Gastroesophageal sphincter (tissue), 4 donors: ENCODE data around the gene PELI1. TPM values are rescaled to one million over a fixed set of nuclear protein-coding genes. Genes with fewer than 3 reads are reported as not detected.

Experiments
- ATAC-seq: fragments of 150-250 bp; one replicate; pipeline ENCODE4 v1.9.1; 2016; ENCODE audit warnings: mild to moderate bottlenecking, moderate library complexity
- H3K27ac ChIP-seq, 4 donors: fragments of 200-600 bp; sonication (generic) in 3 of 4; 1 replicate in 3 of 4; 2 replicates in 1 of 4; pipeline ENCODE4 v1.5.1; 2016 to 2019
- H3K27me3 ChIP-seq: fragments of 200-600 bp; sonication (generic); one replicate; pipeline ENCODE4 v1.5.1; 2019
- H3K36me3 ChIP-seq, 2 donors: fragments of 200-600 bp; sonication (generic); one replicate each; pipeline ENCODE4 v1.5.1; 2019; ENCODE audit warnings: control low read depth in 1 of 2
- H3K4me1 ChIP-seq, 3 donors: fragments of 200-600 bp; sonication (generic); 1 replicate in 2 of 3; 2 replicates in 1 of 3; pipeline ENCODE4 v1.5.1; 2016 to 2019; ENCODE audit warnings: control low read depth in 2 of 3
- H3K4me3 ChIP-seq, 2 donors: fragments of 200-600 bp; sonication (generic); one replicate each; pipeline ENCODE4 v1.5.1; 2019; ENCODE audit warnings: mild to moderate bottlenecking in 1 of 2, moderate library complexity in 1 of 2
- H3K9me3 ChIP-seq, 3 donors: fragments of 200-600 bp; sonication (generic); one replicate each; pipeline ENCODE4 v1.5.1; 2017 to 2019; ENCODE audit warnings: control low read depth in 2 of 3
- EP300 ChIP-seq: sonication (generic); formaldehyde crosslinking; IDR thresholded peaks from one replicate; pipeline ENCODE4 v1.6.1; 2017; ENCODE audit warnings: antibody characterized with exemption, mild to moderate bottlenecking
- POLR2A ChIP-seq, 2 donors: fragments of 450-650 bp; IDR thresholded peaks; one replicate each; pipeline ENCODE4 v1.6.1; 2017; ENCODE audit warnings: antibody characterized with exemption in 2 of 2, mild to moderate bottlenecking in 2 of 2, moderate library complexity in 1 of 2
- POLR2AphosphoS5 ChIP-seq: sonication (generic); formaldehyde crosslinking; IDR thresholded peaks from one replicate; pipeline ENCODE4 v1.6.1; 2017; ENCODE audit warnings: antibody characterized with exemption
- WGBS, 2 donors: methylation state at CpG; one replicate each; pipeline ENCODE4 v1.1.5; 2018; ENCODE audit warnings: low coverage in 1 of 2; 5-methylcytosine and 5-hydroxymethylcytosine counted together
- total RNA-seq, 4 donors: library from RNA; depleted of rRNA; stranded (reverse); fragments of >200 nt; gene quantifications; one replicate each; pipeline ENCODE4 v1.1.0, GENCODE V29; 2016
- TF ChIP-seq, protein P1 (sequence below), 4 experiments: fragments of 200-600 bp in 2 of 4; fragments of 450-650 bp in 2 of 4; sonication (generic) in 1 of 4; IDR thresholded peaks; one replicate each; pipeline ENCODE4 v1.5.1; 2017 to 2019; ENCODE audit warnings: antibody characterized with exemption in 4 of 4, mild to moderate bottlenecking in 2 of 4, moderate library complexity in 2 of 4

PELI1 gene
- total RNA-seq, 4 donors from 2014 or later: 13.1 to 22.4 (median 20.5) TPM

DNA sequence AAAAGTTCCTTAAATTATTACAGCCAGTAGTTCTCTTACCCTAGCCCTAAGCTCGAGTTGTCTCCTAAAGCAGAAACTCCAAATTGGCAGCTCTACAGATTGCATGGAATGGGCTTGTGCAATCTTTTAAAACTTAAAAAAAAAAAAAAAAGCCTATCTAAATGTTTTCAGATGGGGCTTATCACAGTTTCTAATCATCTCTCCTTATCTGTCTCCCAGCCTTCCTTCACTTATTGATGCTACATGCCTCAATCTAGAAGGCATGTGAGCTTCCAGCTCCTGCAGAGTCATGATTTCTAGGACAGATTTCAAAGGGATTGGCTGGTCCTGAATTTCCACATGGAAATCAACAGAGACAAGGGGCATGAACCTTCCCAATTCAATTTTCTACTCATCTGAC lies 33.1 kb upstream of the PELI1 start:
- Histone ChIP-seq H3K9me3 (no peaks in the 10 kb centered on the region), H3K27ac (no peak overlapping the region), H3K4me1 (peaks cover 0 to 4% (median 0%) of the 10 kb centered on the region in 3 donors), H3K36me3 (no peaks in the 10 kb centered on the region), H3K4me3 (no peak overlapping the region), H3K27me3 (no peaks in the 10 kb centered on the region)
- 33 to 55% methylated on average over 1 of the region's 1 CpG for WGBS, 2 donors
- peak; percentile 62 for ATAC-seq
- TF ChIP-seq POLR2AphosphoS5 (no peak), EP300 (no peak), POLR2A (IDR thresholded peaks at IDR 0.05) (no peak)
- TF ChIP-seq, protein P1, sequence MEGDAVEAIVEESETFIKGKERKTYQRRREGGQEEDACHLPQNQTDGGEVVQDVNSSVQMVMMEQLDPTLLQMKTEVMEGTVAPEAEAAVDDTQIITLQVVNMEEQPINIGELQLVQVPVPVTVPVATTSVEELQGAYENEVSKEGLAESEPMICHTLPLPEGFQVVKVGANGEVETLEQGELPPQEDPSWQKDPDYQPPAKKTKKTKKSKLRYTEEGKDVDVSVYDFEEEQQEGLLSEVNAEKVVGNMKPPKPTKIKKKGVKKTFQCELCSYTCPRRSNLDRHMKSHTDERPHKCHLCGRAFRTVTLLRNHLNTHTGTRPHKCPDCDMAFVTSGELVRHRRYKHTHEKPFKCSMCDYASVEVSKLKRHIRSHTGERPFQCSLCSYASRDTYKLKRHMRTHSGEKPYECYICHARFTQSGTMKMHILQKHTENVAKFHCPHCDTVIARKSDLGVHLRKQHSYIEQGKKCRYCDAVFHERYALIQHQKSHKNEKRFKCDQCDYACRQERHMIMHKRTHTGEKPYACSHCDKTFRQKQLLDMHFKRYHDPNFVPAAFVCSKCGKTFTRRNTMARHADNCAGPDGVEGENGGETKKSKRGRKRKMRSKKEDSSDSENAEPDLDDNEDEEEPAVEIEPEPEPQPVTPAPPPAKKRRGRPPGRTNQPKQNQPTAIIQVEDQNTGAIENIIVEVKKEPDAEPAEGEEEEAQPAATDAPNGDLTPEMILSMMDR (IDR thresholded peaks at IDR 0.05): no peak

DNA sequence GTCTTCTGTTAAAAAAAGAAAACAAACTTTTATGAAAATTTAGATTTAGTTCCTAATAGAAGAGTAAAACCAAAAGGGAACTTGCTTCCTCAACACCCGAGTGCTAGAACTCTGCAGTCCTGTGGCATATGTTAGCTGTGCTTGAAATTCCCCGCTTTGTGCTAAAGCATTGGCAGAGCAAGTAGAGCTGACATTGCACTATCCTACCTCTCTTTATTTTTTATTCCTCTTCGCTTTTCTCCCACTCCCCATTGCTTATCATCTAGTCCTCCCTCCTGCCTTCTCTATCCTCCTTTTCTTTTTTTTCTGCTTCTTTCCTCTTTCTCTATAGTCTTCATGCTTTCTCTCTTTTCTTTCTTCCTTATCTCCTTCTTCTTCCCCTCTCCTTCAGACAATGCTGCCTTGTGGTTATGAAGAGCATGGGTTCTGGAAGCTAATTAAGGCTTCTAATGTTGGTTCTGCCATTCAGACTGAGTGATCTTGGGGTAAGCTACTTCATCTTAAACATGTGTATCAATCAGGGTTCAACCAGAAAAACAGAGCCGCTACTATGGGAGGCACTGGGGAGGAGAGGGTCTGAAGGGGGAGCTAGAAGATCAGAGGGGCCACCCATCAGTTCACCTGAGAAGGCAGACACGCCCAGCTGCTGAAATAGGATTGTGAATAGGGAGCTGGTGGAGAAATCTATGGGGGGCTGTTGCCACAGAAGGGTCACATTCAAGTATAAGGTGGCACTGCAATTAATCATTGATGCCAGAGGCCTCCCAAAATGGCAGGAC lies 31.4 kb upstream of the PELI1 start:
- no peak for TF ChIP-seq POLR2A (IDR thresholded peaks at IDR 0.05)
- no peak for TF ChIP-seq EP300
- no peak for TF ChIP-seq POLR2AphosphoS5
- TF ChIP-seq, protein P1 (IDR thresholded peaks at IDR 0.05): no peak
- H3K27ac ChIP-seq: no peak overlapping the region
- no peak overlapping the region for H3K4me3 ChIP-seq
- H3K27me3 ChIP-seq: no peaks in the 10 kb centered on the region
- WGBS, 2 donors: 87 to 94% methylated on average over 4 to 5 of the region's 5 CpGs
- H3K36me3 ChIP-seq: no peaks in the 10 kb centered on the region
- H3K4me1 ChIP-seq: peaks cover 0 to 4% (median 0%) of the 10 kb centered on the region in 3 donors
- no peaks in the 10 kb centered on the region for H3K9me3 ChIP-seq
- ATAC-seq: no peak

- Histone ChIP-seq H3K9me3 (no peaks in the 10 kb centered on the region), H3K4me1 (peaks cover 0 to 4% (median 0%) of the 10 kb centered on the region in 3 donors), H3K4me3 (no peak overlapping the region), H3K27ac (no peak overlapping the region), H3K36me3 (no peaks in the 10 kb centered on the region), H3K27me3 (no peaks in the 10 kb centered on the region)
- ATAC-seq: no peak
- WGBS, 2 donors: 73 to 94% methylated on average over 3 to 5 of the region's 5 CpGs
- no peak for TF ChIP-seq POLR2AphosphoS5
- TF ChIP-seq POLR2A (IDR thresholded peaks at IDR 0.05): no peak
- TF ChIP-seq, protein P1 (IDR thresholded peaks at IDR 0.05): no peak
- no peak for TF ChIP-seq EP300
Measured at GRCh38 chr2:64173156-64174135, 29.2 kb upstream of the PELI1 start.

DNA sequence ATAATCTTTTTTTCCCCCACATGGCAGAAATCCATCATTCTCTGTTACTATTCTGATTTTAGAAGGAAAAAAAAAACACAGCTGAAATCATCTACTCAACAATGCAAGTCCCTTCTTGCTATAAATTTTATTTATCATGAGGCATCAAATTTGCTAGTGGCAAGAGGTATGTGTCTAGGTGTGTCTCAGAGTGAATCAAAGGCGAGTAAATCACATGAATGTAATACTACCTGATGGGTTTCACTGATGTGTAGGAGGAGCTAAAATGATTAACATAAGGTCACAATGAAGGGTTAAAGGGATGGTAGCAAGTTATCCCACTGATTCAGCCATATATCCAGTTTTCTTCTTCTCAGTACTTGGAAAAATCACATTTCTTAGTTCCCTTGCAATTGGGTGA lies 24.5 kb upstream of the PELI1 start:
- H3K27ac ChIP-seq: no peak overlapping the region
- H3K9me3 ChIP-seq: no peaks in the 10 kb centered on the region
- H3K27me3 ChIP-seq: no peaks in the 10 kb centered on the region
- 100% methylated on average over 1 of the region's 1 CpG for WGBS, 2 donors
- H3K4me3 ChIP-seq: no peak overlapping the region
- H3K36me3 ChIP-seq: no peaks in the 10 kb centered on the region
- ATAC-seq: no peak
- no peak for TF ChIP-seq POLR2A (IDR thresholded peaks at IDR 0.05)
- TF ChIP-seq, protein P1 (IDR thresholded peaks at IDR 0.05): no peak
- TF ChIP-seq EP300: no peak
- no peak for TF ChIP-seq POLR2AphosphoS5
- H3K4me1 ChIP-seq: no peaks in the 10 kb centered on the region
